HepG2 (cell line): ENCODE measurements around the gene TTPAL. TPM values are rescaled to one million over a fixed set of nuclear protein-coding genes. Genes with fewer than 3 reads are reported as not detected.

Experiments
- ATAC-seq: fragments of 200-7000 bp; cut with Tn5 transposase; 3 replicates; pipeline ENCODE4 v1.9.1; 2020; ENCODE audit warnings: mild to moderate bottlenecking, moderate library complexity
- BruUV-seq: library from RNA; stranded (reverse); fragments of 400-500 nt; replicated peaks from 2 replicates; lab custom pipeline; 2021; lab: Mats Ljungman, UMichigan
- CTCF ChIA-PET: fragments of 300-600 bp; formaldehyde crosslinking; extraction: SDS; loops from one replicate; lab custom pipeline; 2021; ENCODE audit warnings: low total read pairs, inconsistent platforms, low intra/inter-chr PET ratio; lab: Yijun Ruan, JAX
- POLR2A ChIA-PET: fragments of 350-600 bp; sonication (Branson Sonifier 250); formaldehyde crosslinking; loops from one replicate; lab custom pipeline; 2020; ENCODE audit warnings: antibody characterized with exemption, inconsistent platforms; lab: Yijun Ruan, JAX
- DNase-seq: peaks from one replicate; pipeline ENCODE4 v3.0.0-alpha.2; 2015; ENCODE audit warnings: low spot score
- FAIRE-seq: peaks from 3 replicates; lab custom pipeline; 2011; peaks lifted over from hg19 to GRCh38; lab: Jason Lieb, UNC
- H2AFZ ChIP-seq: one replicate; pipeline ENCODE4 v1.6.1; 2011; ENCODE audit warnings: low read length, inconsistent platforms
- H3K27ac ChIP-seq: fragments of 300-600 bp; 3 replicates; pipeline ENCODE4 v1.8.0; 2011; ENCODE audit warnings: mixed run types, mild to moderate bottlenecking, mixed read lengths, low read length, inconsistent platforms; ENCODE audit not compliant: insufficient read depth; ENCODE audit errors: extremely low read length
- H3K27me3 ChIP-seq, 2 experiments: fragments of 200-600 bp in 1 of 2; 2 replicates in 1 of 2; 3 replicates in 1 of 2; pipeline versions ENCODE4 v1.6.0 to v1.8.0; 2011; ENCODE audit warnings: low read length in 2 of 2, mild to moderate bottlenecking in 2 of 2, moderate library complexity in 2 of 2, inconsistent platforms in 1 of 2; ENCODE audit not compliant: insufficient read depth in 2 of 2, control insufficient read depth in 1 of 2
- H3K36me3 ChIP-seq, 2 experiments: fragments of 200-600 bp in 1 of 2; replicated peaks in 1 of 2; 2 replicates in 1 of 2; 3 replicates in 1 of 2; pipeline versions ENCODE4 v1.5.1 to v1.8.0; 2011; ENCODE audit warnings: low read length in 2 of 2, inconsistent platforms in 1 of 2; ENCODE audit not compliant: insufficient read depth in 2 of 2, control insufficient read depth in 1 of 2
- H3K4me1 ChIP-seq: 2 replicates; pipeline ENCODE4 v1.5.1; 2012; ENCODE audit warnings: low read length, inconsistent platforms; ENCODE audit not compliant: insufficient read depth
- H3K4me2 ChIP-seq: 2 replicates; pipeline ENCODE4 v1.6.0; 2011; ENCODE audit warnings: low read depth, low read length, inconsistent platforms
- H3K4me3 ChIP-seq, 3 experiments: fragments of 200-600 bp in 1 of 3; sonication (generic), shearing (Covaris generic) in 1 of 3; replicated peaks in 1 of 3; 2 replicates each; pipeline ENCODE4 v1.5.1; 2011 to 2016; ENCODE audit warnings: low read length in 3 of 3, inconsistent platforms in 2 of 3, low read depth in 2 of 3, mild to moderate bottlenecking in 2 of 3, control low read depth in 1 of 3, mixed read lengths in 1 of 3; ENCODE audit not compliant: insufficient read depth in 1 of 3
- H3K79me2 ChIP-seq: one replicate; pipeline ENCODE4 v1.6.1; 2011; ENCODE audit warnings: low read length, inconsistent platforms; ENCODE audit not compliant: insufficient read depth
- H3K9ac ChIP-seq: 2 replicates; pipeline ENCODE4 v1.6.0; 2011; ENCODE audit warnings: mild to moderate bottlenecking, low read depth, low read length, inconsistent platforms; ENCODE audit not compliant: insufficient read depth
- H3K9me3 ChIP-seq: 2 replicates; pipeline ENCODE4 v1.5.1; 2012; ENCODE audit warnings: mild to moderate bottlenecking, low read length
- H4K20me1 ChIP-seq: 2 replicates; pipeline ENCODE4 v1.6.0; 2011; ENCODE audit warnings: inconsistent platforms, mild to moderate bottlenecking, low read length, moderate library complexity; ENCODE audit not compliant: insufficient read depth
- ARID2 ChIP-seq: sonication (generic); formaldehyde crosslinking; IDR thresholded peaks from 2 replicates; pipeline ENCODE4 v1.8.1; 2022; ENCODE audit warnings: mild to moderate bottlenecking, missing genetic modification reagents, borderline replicate concordance
- DZIP1 ChIP-seq: sonication (generic); formaldehyde crosslinking; IDR thresholded peaks from 2 replicates; pipeline ENCODE4 v1.5.0; 2020; ENCODE audit warnings: mild to moderate bottlenecking, missing genetic modification reagents
- EED ChIP-seq: sonication (generic); formaldehyde crosslinking; IDR thresholded peaks from 2 replicates; pipeline ENCODE4 v1.5.0; 2020; ENCODE audit warnings: mild to moderate bottlenecking, missing genetic modification reagents
- HBP1 ChIP-seq: IDR thresholded peaks from 2 replicates; pipeline ENCODE4 v1.6.1; 2016; ENCODE audit warnings: low read depth, control low read depth
- HOXD1 ChIP-seq: sonication (generic); formaldehyde crosslinking; IDR thresholded peaks from 2 replicates; pipeline ENCODE4 v1.5.0; 2020; ENCODE audit warnings: missing genetic modification reagents
- MLX ChIP-seq: IDR thresholded peaks from 2 replicates; pipeline ENCODE4 v1.6.1; 2016
- NFE2L2 ChIP-seq: fragments of 150-350 bp; IDR thresholded peaks from 2 replicates; pipeline ENCODE4 v1.6.1; 2014; ENCODE audit warnings: low read length
- PCBP1 ChIP-seq: fragments of 200-400 bp; formaldehyde crosslinking; IDR thresholded peaks from 2 replicates; pipeline ENCODE4 v1.6.1; 2017; ENCODE audit warnings: mild to moderate bottlenecking, low read depth, low read length, borderline replicate concordance
- POLR2AphosphoS2 ChIP-seq: IDR thresholded peaks from 2 replicates; pipeline ENCODE4 v1.6.1; 2011; ENCODE audit warnings: low read depth, low read length, improper control_type of control experiment
- SOX5 ChIP-seq: IDR thresholded peaks from 2 replicates; pipeline ENCODE4 v1.6.1; 2016; ENCODE audit warnings: borderline replicate concordance
- TARDBP ChIP-seq: sonication (generic); formaldehyde crosslinking; IDR thresholded peaks from 2 replicates; pipeline ENCODE4 v1.8.0; 2022; ENCODE audit warnings: mild to moderate bottlenecking, missing genetic modification reagents
- TCF7L2 ChIP-seq: IDR thresholded peaks from 2 replicates; pipeline ENCODE4 v1.6.1; 2011; ENCODE audit warnings: mild to moderate bottlenecking, low read depth, low read length, moderate library complexity
- U2AF1 ChIP-seq: fragments of 200-400 bp; formaldehyde crosslinking; optimal IDR thresholded peaks from 2 replicates; pipeline ENCODE3; 2017; ENCODE audit warnings: mild to moderate bottlenecking, low read depth, low read length
- ZNF552 ChIP-seq: sonication (generic); formaldehyde crosslinking; IDR thresholded peaks from 2 replicates; pipeline ENCODE4 v1.9.0; 2022; ENCODE audit warnings: missing genetic modification reagents, mild to moderate bottlenecking, borderline replicate concordance
- ZSCAN29 ChIP-seq: sonication (generic); formaldehyde crosslinking; conservative IDR thresholded peaks from 2 replicates; pipeline ENCODE4 v1.4.0; 2020; ENCODE audit warnings: mild to moderate bottlenecking, missing genetic modification reagents
- WGBS: methylation state at CpG from one replicate; pipeline ENCODE4 v1.1.6; 2017; ENCODE audit warnings: low lambda C conversion rate; 5-methylcytosine and 5-hydroxymethylcytosine counted together
- in situ Hi-C: cut with HindIII; loops from 2 replicates; pipeline ENCODE4 v1.10.0; 2017; ENCODE audit warnings: low pct_unique_long_range_greater_than_20kb; ENCODE audit not compliant: extremely low pct_ligation_motif_present
- intact Hi-C: fragments of 100-400 bp; cut with micrococcal nuclease; formaldehyde crosslinking; loops from one replicate; pipeline ENCODE4 v1.10.0; 2022; ENCODE audit not compliant: unreplicated experiment
- polyA plus RNA-seq, 8 experiments: library from polyadenylated mRNA; depleted of rRNA in 3 of 8; stranded (reverse) in 7 of 8; unstranded in 1 of 8; fragments of >200 nt; fragmentation: Illumina TruSeq in 4 of 8; extraction: Trizol in 4 of 8; gene quantifications; 2 replicates each; pipeline versions ENCODE4 v1.2.1 to v1.2.3, GENCODE V29; 2011 to 2016; ENCODE audit warnings: low read depth in 4 of 8, missing spikeins in 1 of 8, mixed read lengths in 1 of 8; ENCODE audit not compliant: insufficient read depth in 1 of 8
- total RNA-seq, 5 experiments: library from RNA; depleted of rRNA; stranded (reverse); fragments of >200 nt; fragmentation: Illumina TruSeq; extraction: Trizol; gene quantifications; 2 replicates each; pipeline ENCODE4 v1.2.3, GENCODE V29; 2016; ENCODE audit warnings: low read depth in 1 of 5

Gene TTPAL
- total and polyA plus RNA-seq, 2 of the 13 experiments (the other 11 are each of a cell fraction or from before 2014, with no cell fraction given) = 4.3 to 18.8 TPM

- no peak for TF ChIP-seq HBP1 (CRISPR knock-in tag)
Observed at GRCh38 chr20:44432618-44433577, 42.8 kb upstream of the TTPAL start (continued).

GRCh38 chr20:44433751-44434538 lies 41.7 kb upstream of the TTPAL start:
- H3K9ac ChIP-seq = peak overlapping the region; percentile 63
- peak; percentile 96 for FAIRE-seq
- peak; percentile 99 for DNase-seq
- no peaks in the 10 kb centered on the region for H3K9me3 ChIP-seq
- ChIA-PET CTCF (no interaction called here), POLR2A (interaction anchor here (0.6 to 4.9 kb wide), 24 partner anchors 9 to 224 kb away, joined by 3 to 107 read pairs (median 6); partner anchors contain the start of genes FITM2, HNF4A, OSER1 and SERINC3)
- H2AFZ ChIP-seq = no peak overlapping the region
- in situ Hi-C loops (no loop called here), intact Hi-C loops (loop anchor here (2.0 kb wide), 3 partner anchors 23 to 39 kb away; no protein-coding TSS in a partner anchor)
- no peaks in the 10 kb centered on the region for H3K27me3 ChIP-seq
- no peaks in the 10 kb centered on the region for H4K20me1 ChIP-seq
- H3K4me2 ChIP-seq = peak overlapping the region; percentile 87
- 12% methylated on average over 24 of the region's 24 CpGs for WGBS
- no peaks in the 10 kb centered on the region for H3K79me2 ChIP-seq
- H3K36me3 ChIP-seq = peaks cover 14 to 17% of the 10 kb centered on the region in 2 experiments
- peak overlapping the region; percentile 79 for H3K27ac ChIP-seq
- peak; percentile 91 for ATAC-seq
- H3K4me3 ChIP-seq = peak overlapping the region; percentile 31 to 60 (median 33)
- peaks cover 90% of the 10 kb centered on the region for H3K4me1 ChIP-seq
- BruUV-seq = TSS peak; percentile 99
- TF ChIP-seq NFE2L2 (no peak), TCF7L2 (no peak), PCBP1 (no peak), ZNF552 (CRISPR knock-in tag) (no peak), POLR2AphosphoS2 (peak; percentile 64; the same call in 1 of the 2 replicates), ZSCAN29 (CRISPR knock-in tag) (peak; percentile 70), HOXD1 (CRISPR knock-in tag) (no peak), MLX (0 out of 2 replicates have a peak, but pooled peaks have one; percentile 20), ARID2 (peak; percentile 30), U2AF1 (peak; percentile 26), EED (CRISPR knock-in tag) (no peak), DZIP1 (CRISPR knock-in tag) (0 out of 2 replicates have a peak, but pooled peaks have one; percentile 27), SOX5 (no peak; the same call in 1 of the 2 replicates), TARDBP (CRISPR knock-in tag) (peak; percentile 13; the same call in 1 of the 2 replicates)
